ENCODE data around the gene STXBP2. TPM values are rescaled to one million over a fixed set of nuclear protein-coding genes. Genes with fewer than 3 reads are reported as not detected.

Gene STXBP2
- total RNA-seq, 4 donors from 2014 or later: 44.7 to 76.6 (median 55.2) TPM

GRCh38 chr19:7618348-7618747, 18.6 kb upstream of the STXBP2 start:
- DNase-seq: no peak
- Histone ChIP-seq H3K27me3 (no peaks in the 10 kb centered on the region), H3K4me1 (peaks cover 15 to 46% (median 26%) of the 10 kb centered on the region in 3 donors), H3K9me3 (no peaks in the 10 kb centered on the region), H3K4me3 (peak overlapping the region in 1 of 4 donors; percentile 7), H3K27ac (peak overlapping the region; percentile 76 to 91 (median 77)), H3K36me3 (peaks cover 21 to 96% (median 33%) of the 10 kb centered on the region in 3 donors)
- TF ChIP-seq POLR2A (IDR thresholded peaks at IDR 0.05) (no peak), CTCF (IDR thresholded peaks at IDR 0.05) (no peak)
- 64 to 70% methylated on average over 1 to 4 of the region's 4 CpGs for WGBS, 2 donors
- intact Hi-C loops (cut with DNase I): no loop called here

DNA sequence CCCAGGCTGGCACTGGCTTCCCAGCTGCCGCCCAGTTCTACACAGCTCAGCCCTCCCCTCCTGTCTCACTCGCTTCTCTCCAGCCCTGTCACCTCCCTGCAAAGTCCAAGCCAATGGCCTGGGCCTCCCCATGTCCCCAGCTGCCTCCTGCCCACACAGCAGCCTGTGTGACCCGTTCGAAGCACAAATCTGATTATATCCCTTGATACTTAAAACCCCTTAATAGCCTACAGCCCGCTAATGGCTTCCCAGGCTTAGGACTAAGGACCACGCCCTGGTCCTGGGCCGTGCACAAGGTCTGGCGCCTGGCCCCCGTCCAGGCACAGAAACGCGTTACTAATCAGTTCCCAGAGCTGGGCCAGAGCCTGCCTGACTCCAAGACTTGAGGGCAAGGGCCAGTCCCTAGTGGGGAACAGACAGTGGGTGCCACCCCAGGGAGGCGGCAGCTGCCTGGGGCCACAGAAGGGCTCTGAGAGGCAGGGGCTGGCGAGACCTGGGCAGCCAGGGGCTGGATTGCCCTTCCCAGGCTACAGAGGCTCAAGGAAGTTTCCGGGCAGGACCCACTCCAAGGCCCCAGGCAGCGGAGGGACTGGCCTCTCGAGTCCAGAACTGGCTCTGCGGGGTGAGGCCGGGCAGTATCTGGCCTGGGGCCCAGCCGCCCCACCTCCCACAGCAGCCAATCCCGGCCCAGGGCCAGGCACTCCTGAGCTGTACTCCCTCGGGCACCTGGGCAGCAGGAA, 18.0 kb upstream of the STXBP2 start:
- peak overlapping the region; percentile 76 to 91 (median 77) for H3K27ac ChIP-seq
- 58 to 77% methylated on average over 3 to 5 of the region's 21 CpGs for WGBS, 2 donors
- peaks cover 21 to 97% (median 37%) of the 10 kb centered on the region in 3 donors for H3K36me3 ChIP-seq
- no peak for DNase-seq
- no peaks in the 10 kb centered on the region for H3K9me3 ChIP-seq
- intact Hi-C loops (cut with DNase I): no loop called here
- no peak for TF ChIP-seq POLR2A (IDR thresholded peaks at IDR 0.05)
- no peak for TF ChIP-seq CTCF (IDR thresholded peaks at IDR 0.05)
- H3K27me3 ChIP-seq: no peaks in the 10 kb centered on the region
- H3K4me3 ChIP-seq: peak overlapping the region in 1 of 4 donors; percentile 7
- H3K4me1 ChIP-seq: peaks cover 15 to 46% (median 26%) of the 10 kb centered on the region in 3 donors

GRCh38 chr19:7619671-7620441, 17.1 kb upstream of the STXBP2 start:
- intact Hi-C loops (cut with DNase I): no loop called here
- H3K4me3 ChIP-seq: no peak overlapping the region
- H3K27ac ChIP-seq: peak overlapping the region; percentile 76 to 91 (median 77)
- DNase-seq: no peak
- peaks cover 21 to 100% (median 38%) of the 10 kb centered on the region in 3 donors for H3K36me3 ChIP-seq
- no peaks in the 10 kb centered on the region for H3K9me3 ChIP-seq
- no peak for TF ChIP-seq POLR2A (IDR thresholded peaks at IDR 0.05)
- no peak for TF ChIP-seq CTCF (IDR thresholded peaks at IDR 0.05)
- H3K27me3 ChIP-seq: no peaks in the 10 kb centered on the region
- WGBS, 2 donors: 65 to 76% methylated on average over 5 to 14 of the region's 48 CpGs
- peaks cover 15 to 46% (median 26%) of the 10 kb centered on the region in 3 donors for H3K4me1 ChIP-seq

GRCh38 chr19:7620442-7621412, 16.2 kb upstream of the STXBP2 start:
- peaks cover 15 to 46% (median 26%) of the 10 kb centered on the region in 3 donors for H3K4me1 ChIP-seq
- DNase-seq: no peak
- TF ChIP-seq CTCF (IDR thresholded peaks at IDR 0.05) (no peak), POLR2A (IDR thresholded peaks at IDR 0.05) (no peak)
- H3K9me3 ChIP-seq: no peaks in the 10 kb centered on the region
- peaks cover 25 to 100% (median 46%) of the 10 kb centered on the region in 3 donors for H3K36me3 ChIP-seq
- peak overlapping the region in 3 of 4 donors; percentile 76 to 91 (median 78) for H3K27ac ChIP-seq
- H3K27me3 ChIP-seq: no peaks in the 10 kb centered on the region
- 80 to 94% methylated on average over 8 to 9 of the region's 57 CpGs for whole genome bisulfite sequencing, 2 donors
- no peak overlapping the region for H3K4me3 ChIP-seq
- intact Hi-C loops (cut with DNase I): no loop called here

Measured in esophagus squamous epithelium (tissue), 5 donors.